GM19351 (cell line): ENCODE results near the gene CLTCL1.

ENCODE experiments used
- ATAC-seq: cut with Tn5 transposase; IDR thresholded peaks from one replicate; pipeline ENCODE4 v1.9.1; 2021; ENCODE audit warnings: mild to moderate bottlenecking, moderate library complexity; ENCODE audit not compliant: unreplicated experiment

The CLTCL1 gene

DNA sequence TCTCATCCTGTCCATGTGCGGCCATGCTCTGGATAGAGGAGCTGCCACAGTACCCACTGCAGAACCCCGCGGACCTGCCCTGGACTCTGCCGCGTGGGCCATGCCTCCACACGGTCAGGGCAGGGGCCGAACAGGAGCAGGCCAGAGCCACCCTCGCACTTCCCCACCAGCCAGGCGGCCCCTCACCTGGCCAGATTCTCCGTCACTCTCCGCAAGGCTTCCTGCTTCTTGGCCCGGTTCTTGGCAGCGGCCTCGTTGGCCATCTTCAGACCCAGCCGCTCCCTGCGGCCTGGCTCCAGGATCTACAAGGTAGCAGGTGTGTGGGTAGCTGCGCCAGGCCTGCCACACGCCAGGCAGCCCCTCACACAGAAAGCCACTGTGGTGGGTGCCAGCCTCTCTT lies 156.6 kb downstream of the CLTCL1 start:
- ATAC-seq, result no peak

- no peak for ATAC-seq
Observed at GRCh38 chr22:19134176-19134831, 157.2 kb downstream of the CLTCL1 start.

DNA sequence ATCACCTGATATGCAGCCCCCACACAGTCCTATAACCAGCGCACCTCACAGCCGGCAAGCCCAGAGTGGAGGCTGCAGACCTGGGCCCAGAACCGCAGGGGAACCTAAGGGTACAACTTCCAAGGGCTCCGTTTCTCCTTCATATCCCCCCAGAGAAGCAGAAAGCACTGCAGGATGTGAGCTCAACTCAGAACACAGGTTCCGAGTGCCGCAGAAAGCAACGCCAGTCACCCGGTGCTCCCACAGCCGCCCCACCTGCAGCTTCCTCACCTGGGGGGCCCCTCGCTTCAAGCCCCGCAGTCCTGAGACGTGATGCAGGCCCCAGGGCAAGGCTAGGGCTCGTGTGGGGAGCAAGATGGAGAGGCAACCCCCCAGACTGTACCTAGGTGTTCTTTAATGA lies 158.0 kb downstream of the CLTCL1 start:
- ATAC-seq, result no peak

GRCh38 chr22:19132693-19133400 lies 158.7 kb downstream of the CLTCL1 start:
- ATAC-seq, result no peak

DNA sequence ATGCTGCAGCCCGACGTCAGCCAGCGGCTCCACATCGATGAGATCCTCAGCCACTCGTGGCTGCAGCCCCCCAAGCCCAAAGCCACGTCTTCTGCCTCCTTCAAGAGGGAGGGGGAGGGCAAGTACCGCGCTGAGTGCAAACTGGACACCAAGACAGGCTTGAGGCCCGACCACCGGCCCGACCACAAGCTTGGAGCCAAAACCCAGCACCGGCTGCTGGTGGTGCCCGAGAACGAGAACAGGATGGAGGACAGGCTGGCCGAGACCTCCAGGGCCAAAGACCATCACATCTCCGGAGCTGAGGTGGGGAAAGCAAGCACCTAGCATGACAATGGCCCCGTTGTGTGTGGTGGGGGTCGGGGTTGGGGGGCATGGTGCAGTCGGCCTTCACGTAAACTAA lies 159.4 kb downstream of the CLTCL1 start:
- no peak for ATAC-seq

DNA sequence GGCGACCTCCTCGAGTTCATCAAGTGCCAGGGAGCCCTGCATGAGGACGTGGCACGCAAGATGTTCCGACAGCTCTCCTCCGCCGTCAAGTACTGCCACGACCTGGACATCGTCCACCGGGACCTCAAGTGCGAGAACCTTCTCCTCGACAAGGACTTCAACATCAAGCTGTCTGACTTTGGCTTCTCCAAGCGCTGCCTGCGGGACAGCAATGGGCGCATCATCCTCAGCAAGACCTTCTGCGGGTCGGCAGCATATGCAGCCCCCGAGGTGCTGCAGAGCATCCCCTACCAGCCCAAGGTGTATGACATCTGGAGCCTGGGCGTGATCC lies 159.9 kb downstream of the CLTCL1 start:
- ATAC-seq, result no peak

- ATAC-seq, result no peak
Observed at GRCh38 chr22:19130959-19131684, 160.4 kb downstream of the CLTCL1 start, which contains the start of gene TSSK2. TSSK2 (plus strand) TSS chr22:19131308; CDS start chr22:19131400, 92 bp downstream.

GRCh38 chr22:19129871-19130270 lies 161.6 kb downstream of the CLTCL1 start:
- no peak for ATAC-seq
